IPS DF 4.7 (cell line): Measurements from ENCODE around the gene PCYT2.
"Not testable (repeated sequence)": the region's sequence is repeated elsewhere in the genome, so short reads cannot be mapped to it uniquely, and the experiment has no call there.

ENCODE experiments used
- DNase-seq: peaks from one replicate; pipeline ENCODE4 v3.0.0-alpha.2; 2013; ENCODE audit warnings: low spot score; ENCODE audit errors: extremely low read depth

PCYT2 gene

DNA sequence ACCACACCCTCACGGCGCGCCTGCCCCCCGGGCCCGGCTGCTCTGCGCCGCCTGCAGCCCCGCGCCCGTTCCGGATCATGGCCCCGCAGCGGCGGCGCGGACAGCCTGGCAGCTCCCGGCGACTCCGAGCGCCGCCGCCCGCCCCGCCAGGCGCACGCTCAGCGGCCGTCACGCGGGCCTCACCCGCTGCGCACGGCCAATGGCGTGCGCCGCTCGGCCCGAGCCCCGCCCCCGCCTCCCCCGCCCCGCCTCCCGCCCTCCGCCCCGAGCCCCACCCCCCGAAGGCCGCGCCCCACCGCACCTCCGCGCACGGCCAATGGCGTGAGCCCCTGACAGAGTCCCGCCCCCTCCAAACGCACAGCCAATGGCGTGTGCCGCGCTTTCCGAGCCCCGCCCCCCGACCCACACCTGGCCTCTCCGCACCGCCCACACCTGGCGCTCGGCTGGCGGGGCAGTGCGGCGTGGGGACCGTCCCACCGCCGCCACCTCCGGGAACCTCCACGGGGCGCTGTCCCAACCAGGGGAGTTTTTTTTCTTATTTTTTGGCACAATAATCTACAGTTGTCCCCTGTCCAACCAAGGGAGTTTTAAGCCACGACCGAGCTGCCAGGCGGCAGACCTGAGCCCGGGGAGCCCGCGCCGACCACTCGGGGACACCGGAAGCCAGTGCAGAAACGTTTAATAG is at the start of gene PCYT2:
PCYT2 (minus strand) TSS at position 123 of the 685 bp plus-strand sequence; CDS start at position 79, 44 bp downstream.
- DNase-seq = no peak

- no peak for DNase-seq
Measured at GRCh38 chr17:81960130-81960958, 49.1 kb upstream of the PCYT2 start.

DNA sequence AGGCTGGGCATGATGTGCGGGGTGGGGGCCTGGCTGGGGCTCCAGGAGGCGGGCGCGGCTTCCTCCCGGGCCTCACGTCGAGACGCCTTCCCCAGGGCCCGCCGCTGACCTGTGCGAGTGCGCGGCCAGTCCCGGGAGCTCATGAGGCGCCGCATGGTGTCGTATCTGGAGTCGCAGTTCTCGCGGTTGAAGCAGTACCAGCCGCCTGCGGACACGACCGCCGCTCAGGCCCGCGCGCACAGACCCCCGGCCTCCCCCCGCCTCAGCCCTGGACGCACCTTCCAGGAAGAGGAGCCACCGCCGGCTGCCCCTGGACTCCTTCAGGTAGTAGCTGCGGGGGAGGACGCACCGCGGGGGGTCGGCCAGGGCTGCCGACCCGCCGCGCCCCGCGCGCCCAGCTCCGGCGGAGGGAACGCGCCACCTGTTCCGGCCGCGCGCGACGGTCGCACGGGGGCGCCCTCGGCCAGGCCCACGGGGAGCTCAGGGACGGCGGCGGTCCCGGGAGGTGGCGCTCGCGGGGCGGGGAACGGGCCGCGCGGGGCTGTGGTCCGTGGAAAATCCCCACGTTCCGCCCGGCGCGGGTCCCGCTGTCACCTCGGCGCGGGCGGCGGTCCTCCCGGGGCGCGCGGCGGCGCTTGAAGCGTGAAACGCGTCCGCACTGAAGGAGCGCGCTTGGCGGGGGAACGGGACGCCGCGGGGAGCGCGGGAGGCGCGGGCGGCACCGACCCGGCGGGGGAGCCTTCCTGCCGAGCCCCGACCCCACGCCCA is 48.3 kb upstream of the PCYT2 start:
- no peak for DNase-seq

DNA sequence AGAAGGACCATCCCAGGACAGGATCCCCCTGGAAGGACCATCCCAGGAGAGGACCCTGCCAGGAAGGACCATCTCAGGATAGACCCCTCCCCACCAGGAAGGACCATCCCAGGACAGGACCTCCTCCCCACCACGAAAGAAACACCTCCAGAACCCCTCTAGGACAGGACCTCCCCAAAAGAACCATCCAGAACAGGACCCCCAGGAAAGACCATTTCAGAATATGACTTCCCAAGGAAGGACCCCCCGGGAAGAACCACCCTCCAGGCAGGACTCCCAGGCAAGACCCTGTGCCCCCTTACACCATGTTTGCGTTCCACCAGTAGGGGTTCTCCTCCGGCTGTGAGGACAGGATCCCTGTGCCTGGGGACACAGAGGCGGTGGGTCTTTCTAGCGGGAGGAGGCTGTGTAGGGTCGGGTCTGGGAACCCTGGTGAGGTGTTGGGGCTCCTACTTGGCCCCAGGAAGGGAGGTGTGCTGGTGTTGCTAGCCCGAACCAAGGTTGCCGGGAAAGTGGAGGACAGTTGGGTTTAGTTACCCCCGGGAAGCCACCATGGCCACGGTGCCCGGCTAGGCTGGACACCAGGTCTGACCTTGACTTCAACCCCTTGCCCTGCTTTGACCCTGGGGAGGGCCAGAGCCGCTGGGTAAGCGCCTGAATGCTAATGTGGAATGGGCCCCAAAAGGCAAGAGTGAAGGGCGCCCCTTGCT is 47.6 kb upstream of the PCYT2 start:
- no peak for DNase-seq

- no peak for DNase-seq
Measured at GRCh38 chr17:81957691-81958432, 46.7 kb upstream of the PCYT2 start.

DNA sequence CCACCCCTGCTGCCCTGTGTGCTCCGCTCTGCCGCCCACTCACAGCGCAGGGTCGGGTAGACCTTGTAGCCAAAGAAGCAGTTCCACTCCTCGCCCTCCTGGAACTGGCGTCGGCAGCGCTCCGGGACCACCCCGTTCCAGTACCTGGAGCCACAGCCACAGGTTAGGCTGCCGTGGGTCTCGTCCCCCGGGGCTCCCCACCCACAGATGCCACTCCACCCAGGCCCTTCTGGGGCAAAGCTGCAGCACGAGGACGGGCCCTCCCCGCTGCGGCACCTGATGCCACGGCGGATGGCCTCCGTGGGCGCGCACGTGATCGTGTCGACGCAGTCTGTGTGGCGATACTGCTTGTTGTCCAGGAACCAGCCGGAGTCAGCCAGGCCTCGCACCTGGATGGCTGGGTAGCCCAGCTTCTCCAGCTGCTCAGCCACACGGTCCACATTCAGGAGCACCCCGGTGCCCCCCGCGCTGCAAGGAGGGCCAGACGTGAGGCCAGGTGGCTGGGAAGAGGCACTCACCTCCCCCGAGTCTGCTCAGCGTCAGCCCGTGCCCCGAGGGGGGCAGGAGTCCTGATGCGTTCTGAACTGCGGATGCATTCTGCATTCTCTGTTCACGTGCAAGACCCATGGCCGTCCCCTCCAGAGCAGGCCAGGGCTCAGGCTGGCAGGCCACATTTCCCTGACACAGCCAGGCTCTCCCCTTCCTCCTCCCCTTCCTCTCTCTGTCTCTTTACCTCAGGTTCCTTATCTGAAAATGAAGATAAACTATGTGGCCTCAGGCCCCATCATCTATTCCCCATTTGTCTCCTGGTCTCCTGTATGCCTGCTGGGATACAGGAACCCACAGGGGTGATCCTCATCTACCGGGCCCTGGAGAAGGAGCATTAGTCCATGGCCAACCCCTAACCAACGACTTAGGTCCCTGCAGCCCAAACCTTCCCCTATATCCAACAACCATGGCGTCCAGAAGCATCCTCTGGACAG is 45.7 kb upstream of the PCYT2 start:
- no peak for DNase-seq

DNA sequence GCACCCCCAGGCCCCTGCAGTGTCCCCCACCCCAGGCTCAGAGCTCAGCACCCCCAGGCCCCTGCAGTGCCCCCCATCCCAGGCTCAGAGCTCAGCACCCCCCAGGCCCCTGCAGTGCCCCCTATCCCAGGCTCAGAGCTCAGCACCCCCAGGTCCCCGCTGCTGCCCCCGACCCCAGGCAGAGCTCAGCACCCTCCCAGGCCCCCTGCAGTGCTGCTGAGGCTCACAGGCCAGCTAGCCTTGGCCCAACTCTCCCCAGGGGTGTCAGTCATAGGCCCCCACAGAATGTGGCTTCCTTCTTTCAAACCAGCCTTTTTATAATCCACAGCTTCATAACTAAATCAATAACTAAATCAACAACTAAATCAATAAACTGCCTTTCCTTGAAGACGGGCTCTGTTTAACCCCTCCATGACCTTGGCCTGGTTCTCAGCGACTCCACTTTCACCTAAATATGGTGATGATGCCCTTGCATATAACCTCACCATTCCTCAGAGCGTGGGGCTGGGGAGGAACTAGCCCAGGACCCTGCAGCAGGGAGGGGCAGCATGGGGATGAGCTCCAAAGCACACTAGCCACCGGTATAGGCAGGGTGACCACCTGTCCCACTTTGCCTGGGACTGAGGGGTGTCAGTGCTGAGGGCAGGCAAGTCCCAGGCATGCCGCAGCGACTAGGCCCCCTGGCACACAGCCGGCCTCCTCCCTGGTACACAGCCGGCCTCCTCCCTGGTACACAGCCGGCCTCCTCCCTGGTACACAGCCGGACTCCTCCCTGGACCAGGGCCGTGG is 44.8 kb upstream of the PCYT2 start:
- DNase-seq = no peak

DNA sequence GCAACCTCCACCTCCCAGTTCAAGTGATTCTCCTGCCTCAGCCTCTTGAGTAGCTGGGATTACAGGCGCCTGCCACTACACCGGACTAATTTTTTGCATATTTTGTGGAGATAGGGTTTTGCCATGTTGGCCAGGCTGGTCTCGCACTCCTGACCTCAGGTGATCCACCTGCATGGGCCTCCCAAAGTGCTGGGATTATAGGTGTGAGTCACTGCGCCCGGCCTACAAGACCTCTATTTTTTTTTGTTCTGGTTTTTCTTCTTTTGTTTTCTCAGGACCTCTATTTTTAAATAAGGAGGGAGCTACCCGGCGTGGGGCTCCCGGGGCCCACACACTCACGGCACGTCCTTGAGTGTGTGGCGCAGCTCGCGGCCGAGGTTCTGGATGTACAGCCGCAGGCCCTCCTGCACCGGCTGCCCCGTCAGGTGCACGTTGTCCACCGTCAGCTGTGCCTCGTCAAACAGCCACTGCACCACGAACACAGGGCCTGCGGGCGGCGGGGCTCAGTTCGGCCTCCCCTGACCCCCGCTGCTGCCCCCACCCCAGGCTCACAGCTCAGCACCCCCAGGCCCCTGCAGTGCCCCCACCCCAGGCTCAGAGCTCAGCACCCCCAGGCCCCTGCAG is 44.0 kb upstream of the PCYT2 start:
- no peak for DNase-seq

DNA sequence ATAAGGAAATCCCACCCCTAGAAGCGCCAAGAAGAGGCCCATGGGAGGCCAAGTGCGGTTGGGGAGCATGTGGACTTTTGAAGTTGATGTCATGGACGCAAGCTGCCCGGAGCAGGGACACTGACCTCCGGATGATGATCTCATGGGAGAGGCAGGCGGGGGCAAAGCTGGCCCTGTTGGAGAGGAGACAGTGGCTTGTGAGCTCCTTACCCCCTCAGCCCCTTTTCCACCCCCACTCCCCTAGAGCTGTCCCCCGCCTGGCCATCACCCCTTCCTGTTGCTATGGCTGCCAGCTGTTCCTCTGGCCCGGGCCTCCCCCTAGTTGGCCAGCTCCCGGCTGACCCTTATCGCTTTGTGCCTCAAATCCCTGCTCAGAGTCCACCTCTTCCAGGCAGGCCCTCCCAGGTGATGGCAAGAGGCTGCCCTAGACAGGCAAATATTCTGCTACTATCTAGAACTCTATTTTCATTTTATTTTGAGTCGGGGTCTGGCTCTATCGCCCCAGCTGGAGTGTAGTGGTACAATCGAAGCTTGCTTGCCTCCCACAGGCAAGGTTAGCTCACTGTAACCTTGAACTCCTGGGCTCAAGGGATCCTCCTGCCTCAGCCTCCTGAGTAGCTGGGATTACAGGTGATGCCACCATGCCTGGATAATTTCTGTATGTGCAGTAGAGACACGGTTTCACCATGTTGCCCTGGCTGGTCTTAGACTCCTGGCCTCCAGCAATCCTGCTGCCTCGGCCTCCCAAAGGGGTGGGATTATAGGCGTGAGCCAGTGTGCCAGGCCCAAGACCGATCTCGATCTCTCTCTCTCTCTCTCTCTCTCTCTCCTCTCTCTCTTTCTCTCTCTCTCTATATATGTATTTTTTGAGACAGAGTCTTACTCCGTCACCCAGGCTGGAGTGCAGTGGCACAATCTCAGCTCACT is 43.2 kb upstream of the PCYT2 start:
- no peak for DNase-seq

- DNase-seq = not testable (repeated sequence)
Measured at GRCh38 chr17:81953443-81953842, 42.2 kb upstream of the PCYT2 start.

- DNase-seq = no peak
Measured at GRCh38 chr17:81952792-81953228, 41.6 kb upstream of the PCYT2 start.

GRCh38 chr17:81951785-81952684 is 40.8 kb upstream of the PCYT2 start:
- no peak for DNase-seq

GRCh38 chr17:81950501-81950900 is 39.3 kb upstream of the PCYT2 start:
- no peak for DNase-seq

GRCh38 chr17:81948635-81949378 is 37.6 kb upstream of the PCYT2 start:
- DNase-seq = no peak

DNA sequence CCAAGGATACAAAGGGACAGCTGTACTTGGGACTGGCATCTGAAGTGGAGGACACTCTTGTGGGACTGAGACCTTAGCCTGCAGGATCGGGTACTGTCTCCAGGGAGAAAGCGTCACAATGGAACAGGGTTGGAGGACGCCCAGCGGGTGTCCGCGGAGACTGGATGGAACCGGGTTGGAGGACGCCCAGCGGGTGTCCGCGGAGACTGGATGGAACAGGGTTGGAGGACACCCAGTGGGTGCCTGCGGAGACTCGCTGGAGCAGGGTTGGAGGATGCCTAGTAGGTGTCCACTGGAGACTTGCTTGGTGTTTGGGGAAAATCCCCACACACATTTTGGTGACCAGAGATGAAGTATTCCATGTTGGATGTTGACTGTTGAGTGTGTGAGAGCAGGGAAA is 36.0 kb upstream of the PCYT2 start, which contains the start of gene MYADML2:
MYADML2 (minus strand) TSS at position 45 of the 400 bp plus-strand sequence. CDS start 5,492 bp downstream, outside the sequence.
- DNase-seq = no peak
